PFSK-1 (cell line): ENCODE measurements around the gene FUT1.

ENCODE experiments used
- POLR2AphosphoS5 ChIP-seq: IDR thresholded peaks from 2 replicates; pipeline ENCODE4 v1.6.1; 2012; ENCODE audit warnings: low read depth, mild to moderate bottlenecking, control low read depth, low read length, moderate library complexity
- SIN3A ChIP-seq: IDR thresholded peaks from 2 replicates; pipeline ENCODE4 v1.6.1; 2012; ENCODE audit warnings: mild to moderate bottlenecking, low read length, moderate library complexity, borderline replicate concordance; ENCODE audit not compliant: insufficient read depth
- TAF1 ChIP-seq: IDR thresholded peaks from 2 replicates; pipeline ENCODE4 v1.6.1; 2012; ENCODE audit warnings: low read length, control low read depth, borderline replicate concordance; ENCODE audit not compliant: insufficient read depth
- TF ChIP-seq, protein P1 (sequence below), 2 experiments: IDR thresholded peaks; 2 replicates each; pipeline versions ENCODE4 v1.6.1 to v1.8.0; 2011 to 2012; ENCODE audit warnings: low read depth in 2 of 2, low read length in 2 of 2, control low read depth in 1 of 2, inconsistent platforms in 1 of 2, mild to moderate bottlenecking in 1 of 2, moderate library complexity in 1 of 2; ENCODE audit not compliant: insufficient read depth in 1 of 2

DNA sequence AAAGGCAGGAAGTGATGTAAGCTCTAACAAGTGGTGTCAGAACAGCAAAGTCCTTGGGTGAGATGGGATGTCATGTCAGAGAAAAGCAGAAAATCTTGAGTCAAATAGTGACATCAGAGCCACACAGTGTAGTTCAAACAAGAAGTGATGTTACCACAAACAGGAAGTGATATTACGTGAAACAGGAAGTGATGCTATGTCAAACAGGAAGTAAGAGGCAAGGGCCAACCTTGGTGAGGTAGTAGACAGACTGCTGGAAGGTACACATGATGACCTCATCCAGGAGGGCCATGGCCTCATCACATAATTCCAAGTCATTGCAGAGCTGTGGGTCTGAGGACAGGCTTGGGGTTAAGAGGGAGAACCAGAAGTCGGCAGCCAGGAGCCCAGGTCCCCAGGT is 25.9 kb downstream of the FUT1 start:
- no peak for TF ChIP-seq POLR2AphosphoS5
- TF ChIP-seq, protein P1, sequence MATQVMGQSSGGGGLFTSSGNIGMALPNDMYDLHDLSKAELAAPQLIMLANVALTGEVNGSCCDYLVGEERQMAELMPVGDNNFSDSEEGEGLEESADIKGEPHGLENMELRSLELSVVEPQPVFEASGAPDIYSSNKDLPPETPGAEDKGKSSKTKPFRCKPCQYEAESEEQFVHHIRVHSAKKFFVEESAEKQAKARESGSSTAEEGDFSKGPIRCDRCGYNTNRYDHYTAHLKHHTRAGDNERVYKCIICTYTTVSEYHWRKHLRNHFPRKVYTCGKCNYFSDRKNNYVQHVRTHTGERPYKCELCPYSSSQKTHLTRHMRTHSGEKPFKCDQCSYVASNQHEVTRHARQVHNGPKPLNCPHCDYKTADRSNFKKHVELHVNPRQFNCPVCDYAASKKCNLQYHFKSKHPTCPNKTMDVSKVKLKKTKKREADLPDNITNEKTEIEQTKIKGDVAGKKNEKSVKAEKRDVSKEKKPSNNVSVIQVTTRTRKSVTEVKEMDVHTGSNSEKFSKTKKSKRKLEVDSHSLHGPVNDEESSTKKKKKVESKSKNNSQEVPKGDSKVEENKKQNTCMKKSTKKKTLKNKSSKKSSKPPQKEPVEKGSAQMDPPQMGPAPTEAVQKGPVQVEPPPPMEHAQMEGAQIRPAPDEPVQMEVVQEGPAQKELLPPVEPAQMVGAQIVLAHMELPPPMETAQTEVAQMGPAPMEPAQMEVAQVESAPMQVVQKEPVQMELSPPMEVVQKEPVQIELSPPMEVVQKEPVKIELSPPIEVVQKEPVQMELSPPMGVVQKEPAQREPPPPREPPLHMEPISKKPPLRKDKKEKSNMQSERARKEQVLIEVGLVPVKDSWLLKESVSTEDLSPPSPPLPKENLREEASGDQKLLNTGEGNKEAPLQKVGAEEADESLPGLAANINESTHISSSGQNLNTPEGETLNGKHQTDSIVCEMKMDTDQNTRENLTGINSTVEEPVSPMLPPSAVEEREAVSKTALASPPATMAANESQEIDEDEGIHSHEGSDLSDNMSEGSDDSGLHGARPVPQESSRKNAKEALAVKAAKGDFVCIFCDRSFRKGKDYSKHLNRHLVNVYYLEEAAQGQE (IDR thresholded peaks at IDR 0.05; ENCODE audit: insufficient read depth in 1 of 2, low read depth in 2 of 2, low read length in 2 of 2) = no peak
- no peak for TF ChIP-seq SIN3A
- no peak for TF ChIP-seq TAF1
